Neural crest cell (in vitro differentiated cells): Measurements from ENCODE around the gene PLEKHN1. TPM values are rescaled to one million over a fixed set of nuclear protein-coding genes. Genes with fewer than 3 reads are reported as not detected.
A peak's percentile ranks its signal among the peaks of the same experiment; 100 is the strongest.

Experiments
- DNase-seq: peaks from one replicate; pipeline ENCODE4 v3.0.0; 2021; ENCODE audit warnings: low read depth, mixed read lengths, low spot score
- H3K27ac Mint-ChIP-seq: one replicate; pipeline ENCODE4 v1.8.0; 2021; ENCODE audit warnings: mild to moderate bottlenecking, mixed read lengths; ENCODE audit not compliant: unreplicated experiment
- H3K27me3 Mint-ChIP-seq: 2 replicates; pipeline ENCODE4 v1.8.0; 2021; ENCODE audit warnings: low read depth, mild to moderate bottlenecking, mixed read lengths
- H3K36me3 Mint-ChIP-seq: 2 replicates; pipeline ENCODE4 v1.8.0; 2021; ENCODE audit warnings: low read depth, mild to moderate bottlenecking, mixed read lengths
- H3K4me1 Mint-ChIP-seq: 2 replicates; pipeline ENCODE4 v1.8.0; 2021; ENCODE audit warnings: mixed read lengths
- H3K4me3 Mint-ChIP-seq: one replicate; pipeline ENCODE4 v1.8.0; 2021; ENCODE audit warnings: mild to moderate bottlenecking, mixed read lengths
- H3K9me3 Mint-ChIP-seq: 2 replicates; pipeline ENCODE4 v1.8.0; 2021; ENCODE audit warnings: mixed read lengths
- total RNA-seq: library from RNA; stranded (reverse); gene quantifications from 2 replicates; pipeline ENCODE4 v1.2.1, GENCODE V29; 2021
- TF ChIP-seq, protein P1 (sequence below): fragments of 200-600 bp; sonication (generic); conservative IDR thresholded peaks from 2 replicates; pipeline ENCODE4 v1.5.0; 2021; ENCODE audit warnings: antibody characterized with exemption, mild to moderate bottlenecking

PLEKHN1 gene
- total RNA-seq, 1 donor from 2014 or later: not detected

DNA sequence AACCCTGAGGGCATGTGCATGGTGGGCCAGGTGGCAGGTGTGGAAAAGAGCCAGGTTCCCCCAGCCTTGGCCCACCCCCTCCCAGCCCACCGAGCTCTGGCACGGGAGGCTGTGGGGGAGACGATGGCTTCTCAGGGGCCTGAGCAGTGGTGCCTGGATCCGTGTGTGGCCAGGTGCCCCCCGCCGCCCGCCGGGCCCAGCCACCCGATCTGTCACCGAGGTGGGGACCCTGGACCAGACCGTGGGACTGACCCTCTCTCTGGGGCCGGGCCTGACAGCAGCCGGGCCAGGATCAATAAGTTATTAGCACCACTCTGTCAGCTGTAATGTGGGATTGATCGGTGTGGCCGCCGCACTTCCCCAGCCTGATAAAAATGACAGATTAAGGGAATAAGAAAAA, 28.8 kb upstream of the PLEKHN1 start:
- H3K4me1 Mint-ChIP-seq: no peaks in the 10 kb centered on the region
- H3K27ac Mint-ChIP-seq: no peak overlapping the region

DNA sequence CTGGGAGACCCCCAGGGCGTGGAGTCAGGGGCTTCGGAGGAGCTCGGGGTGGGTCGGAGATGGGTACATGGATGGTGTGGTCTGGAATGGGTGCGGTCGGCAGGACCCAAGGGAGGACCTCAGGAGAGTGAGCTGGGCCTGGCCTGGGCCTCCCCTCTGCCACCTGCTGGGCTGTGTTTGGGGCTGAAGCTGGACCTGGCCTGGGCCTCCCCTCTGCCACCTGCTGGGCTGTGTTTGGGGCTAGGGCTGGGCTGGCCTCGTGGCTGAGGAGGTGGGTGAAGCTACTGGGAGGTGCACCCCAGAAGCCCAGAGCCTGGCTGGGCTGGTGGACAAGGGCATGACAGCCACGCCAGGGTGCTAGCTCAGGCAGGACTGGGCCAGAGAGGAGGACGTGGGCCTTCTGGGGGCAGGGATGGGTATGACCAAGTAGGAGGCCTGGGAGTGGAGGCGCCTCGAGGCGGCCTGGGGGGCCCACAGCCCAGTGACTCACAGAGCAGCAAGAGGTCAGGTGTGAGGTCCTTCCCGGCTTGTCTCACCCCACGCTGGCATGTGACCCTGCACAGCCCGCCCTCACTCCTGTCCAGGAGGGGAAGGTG, 28.1 kb upstream of the PLEKHN1 start:
- Mint-ChIP-seq H3K9me3 (no peaks in the 10 kb centered on the region), H3K4me1 (no peaks in the 10 kb centered on the region), H3K36me3 (no peaks in the 10 kb centered on the region), H3K27me3 (peaks cover 69% of the 10 kb centered on the region), H3K27ac (no peak overlapping the region), H3K4me3 (peak overlapping the region; percentile 19)
- no peak for DNase-seq
- TF ChIP-seq, protein P1, sequence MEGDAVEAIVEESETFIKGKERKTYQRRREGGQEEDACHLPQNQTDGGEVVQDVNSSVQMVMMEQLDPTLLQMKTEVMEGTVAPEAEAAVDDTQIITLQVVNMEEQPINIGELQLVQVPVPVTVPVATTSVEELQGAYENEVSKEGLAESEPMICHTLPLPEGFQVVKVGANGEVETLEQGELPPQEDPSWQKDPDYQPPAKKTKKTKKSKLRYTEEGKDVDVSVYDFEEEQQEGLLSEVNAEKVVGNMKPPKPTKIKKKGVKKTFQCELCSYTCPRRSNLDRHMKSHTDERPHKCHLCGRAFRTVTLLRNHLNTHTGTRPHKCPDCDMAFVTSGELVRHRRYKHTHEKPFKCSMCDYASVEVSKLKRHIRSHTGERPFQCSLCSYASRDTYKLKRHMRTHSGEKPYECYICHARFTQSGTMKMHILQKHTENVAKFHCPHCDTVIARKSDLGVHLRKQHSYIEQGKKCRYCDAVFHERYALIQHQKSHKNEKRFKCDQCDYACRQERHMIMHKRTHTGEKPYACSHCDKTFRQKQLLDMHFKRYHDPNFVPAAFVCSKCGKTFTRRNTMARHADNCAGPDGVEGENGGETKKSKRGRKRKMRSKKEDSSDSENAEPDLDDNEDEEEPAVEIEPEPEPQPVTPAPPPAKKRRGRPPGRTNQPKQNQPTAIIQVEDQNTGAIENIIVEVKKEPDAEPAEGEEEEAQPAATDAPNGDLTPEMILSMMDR: no peak

More for the DNA sequence above, 28.8 kb upstream of the PLEKHN1 start:
- TF ChIP-seq, protein P1: no peak
- H3K9me3 Mint-ChIP-seq: no peaks in the 10 kb centered on the region
- no peak for DNase-seq
- no peaks in the 10 kb centered on the region for H3K36me3 Mint-ChIP-seq
- H3K4me3 Mint-ChIP-seq: peak overlapping the region; percentile 19
- peaks cover 71% of the 10 kb centered on the region for H3K27me3 Mint-ChIP-seq

DNA sequence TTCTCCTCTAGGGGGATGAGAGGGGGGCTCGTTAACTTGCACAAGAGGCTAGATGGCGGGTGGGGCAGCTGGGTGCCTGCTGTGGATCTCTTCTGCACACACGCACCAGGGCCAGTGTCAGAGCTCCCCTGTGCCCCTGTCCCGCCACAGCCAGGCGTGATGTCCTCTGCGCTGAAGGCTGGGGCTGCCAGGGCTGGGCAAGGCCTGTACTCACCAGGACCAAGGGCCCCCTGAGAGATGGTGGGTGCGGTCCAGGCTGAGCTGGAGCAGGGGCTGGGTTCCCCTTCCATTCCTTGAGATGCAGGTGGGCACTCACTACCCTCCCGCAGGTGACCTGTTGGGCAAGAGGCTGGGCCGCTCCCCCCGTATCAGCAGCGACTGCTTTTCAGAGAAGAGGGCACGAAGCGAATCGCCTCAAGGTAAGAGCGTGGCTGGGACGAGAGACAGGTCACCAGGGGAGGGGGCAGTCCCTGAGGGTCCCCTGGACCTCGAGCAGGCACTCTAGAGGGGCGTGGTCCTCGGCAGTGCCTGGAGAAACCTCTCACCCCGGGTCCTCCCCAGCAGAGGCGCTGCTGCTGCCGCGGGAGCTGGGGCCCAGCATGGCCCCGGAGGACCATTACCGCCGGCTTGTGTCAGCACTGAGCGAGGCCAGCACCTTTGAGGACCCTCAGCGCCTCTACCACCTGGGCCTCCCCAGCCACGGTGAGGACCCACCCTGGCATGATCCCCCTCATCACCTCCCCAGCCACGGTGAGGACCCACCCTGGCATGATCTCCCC, 27.4 kb upstream of the PLEKHN1 start:
- TF ChIP-seq, protein P1: no peak
- H3K4me1 Mint-ChIP-seq: no peaks in the 10 kb centered on the region
- peaks cover 69% of the 10 kb centered on the region for H3K27me3 Mint-ChIP-seq
- peak overlapping the region; percentile 49 for H3K4me3 Mint-ChIP-seq
- H3K27ac Mint-ChIP-seq: no peak overlapping the region
- no peaks in the 10 kb centered on the region for H3K36me3 Mint-ChIP-seq
- H3K9me3 Mint-ChIP-seq: no peaks in the 10 kb centered on the region
- DNase-seq: no peak

DNA sequence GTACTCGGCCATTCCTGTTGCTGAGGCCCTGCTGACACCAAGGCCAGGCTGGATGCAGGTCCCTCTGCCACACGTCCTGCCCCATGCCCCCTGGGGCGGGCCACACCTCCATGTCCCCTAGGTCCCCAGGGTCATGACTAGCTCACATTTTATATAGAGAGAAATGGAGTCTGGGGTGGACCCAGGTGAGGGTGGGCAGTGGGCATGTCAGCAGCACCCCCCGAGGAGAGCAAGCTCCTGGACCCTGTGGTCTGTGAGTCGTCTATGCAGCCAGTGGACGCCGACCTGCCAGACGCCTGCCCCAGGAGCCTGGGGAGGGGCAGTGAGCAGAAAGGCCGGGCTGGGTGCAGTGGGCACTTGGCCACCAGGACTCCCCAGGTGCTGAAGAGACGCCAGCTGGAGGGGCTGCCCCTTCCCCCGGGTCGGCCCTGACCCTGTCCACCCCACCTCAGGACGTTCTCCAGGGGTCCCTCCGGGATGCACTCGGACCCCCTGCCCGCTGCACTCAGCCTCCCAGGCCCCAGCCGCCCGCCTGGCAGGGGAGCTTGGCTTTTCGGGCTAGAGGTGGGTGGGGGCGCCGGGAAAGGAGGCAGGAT, 26.7 kb upstream of the PLEKHN1 start:
- Mint-ChIP-seq H3K4me1 (no peaks in the 10 kb centered on the region), H3K36me3 (no peaks in the 10 kb centered on the region), H3K27me3 (peaks cover 76% of the 10 kb centered on the region), H3K27ac (no peak overlapping the region), H3K9me3 (no peaks in the 10 kb centered on the region), H3K4me3 (no peak overlapping the region)
- TF ChIP-seq, protein P1: no peak
- DNase-seq: no peak

DNA sequence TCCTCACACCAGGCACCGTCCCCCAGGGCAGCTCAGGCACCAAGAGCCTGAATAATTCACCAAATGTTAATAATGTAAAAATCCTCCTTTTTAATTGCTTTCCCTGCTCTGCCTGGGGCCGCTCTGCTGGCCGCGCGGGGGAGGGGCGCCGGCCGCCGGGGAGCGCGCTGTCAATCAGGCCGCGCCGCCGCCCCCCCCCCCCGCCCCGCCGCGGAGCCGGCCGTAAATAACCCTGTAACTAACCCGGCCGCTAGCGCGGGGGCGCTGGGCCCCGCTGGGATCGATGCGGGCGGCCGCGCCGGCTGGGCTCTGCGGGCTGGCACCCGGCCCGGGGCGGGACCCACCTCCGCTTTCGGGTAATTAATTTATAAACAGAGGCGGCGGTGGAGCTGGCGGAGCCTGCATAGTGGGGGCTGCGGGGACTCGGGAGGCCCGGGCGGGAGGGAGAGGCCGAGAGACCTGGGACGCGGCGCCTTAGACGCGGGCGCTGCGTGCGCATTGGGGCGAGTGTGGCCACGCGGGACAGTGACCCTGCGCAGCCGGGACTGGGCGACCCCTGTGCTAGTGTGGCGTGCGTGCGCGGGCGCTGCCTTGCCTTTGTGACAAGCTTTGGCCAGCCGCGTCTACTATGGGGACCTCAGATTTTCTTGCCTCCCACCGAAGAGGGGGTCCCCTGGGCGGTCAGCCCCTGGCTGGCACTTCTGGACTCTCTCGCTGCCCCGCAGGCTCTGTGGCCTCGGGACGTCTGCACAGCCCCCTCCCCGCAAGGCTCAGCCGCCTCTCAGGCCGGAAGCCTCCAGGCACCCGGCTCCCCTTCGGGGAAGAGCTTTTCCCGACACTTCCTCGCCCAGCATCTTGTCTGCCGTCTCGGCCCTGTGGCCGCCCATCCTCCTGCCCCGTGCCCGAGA, 25.9 kb upstream of the PLEKHN1 start:
- TF ChIP-seq, protein P1: no peak
- peaks cover 75% of the 10 kb centered on the region for H3K27me3 Mint-ChIP-seq
- H3K4me3 Mint-ChIP-seq: peak overlapping the region; percentile 49
- no peak for DNase-seq
- no peak overlapping the region for H3K27ac Mint-ChIP-seq
- no peaks in the 10 kb centered on the region for H3K9me3 Mint-ChIP-seq
- H3K4me1 Mint-ChIP-seq: no peaks in the 10 kb centered on the region
- H3K36me3 Mint-ChIP-seq: peaks cover 3% of the 10 kb centered on the region
